Measurements from ENCODE around the gene CCL19. TPM values are rescaled to one million over a fixed set of nuclear protein-coding genes. Genes with fewer than 3 reads are reported as not detected.
"Not testable (repeated sequence)": the region's sequence is repeated elsewhere in the genome, so short reads cannot be mapped to it uniquely, and the experiment has no call there.

The CCL19 gene
- total RNA-seq (not detected), total RNA-seq (0 to 1.3 (median 0) reads per million in 29 experiments)
- not detected for total RNA-seq (2013)

DNA sequence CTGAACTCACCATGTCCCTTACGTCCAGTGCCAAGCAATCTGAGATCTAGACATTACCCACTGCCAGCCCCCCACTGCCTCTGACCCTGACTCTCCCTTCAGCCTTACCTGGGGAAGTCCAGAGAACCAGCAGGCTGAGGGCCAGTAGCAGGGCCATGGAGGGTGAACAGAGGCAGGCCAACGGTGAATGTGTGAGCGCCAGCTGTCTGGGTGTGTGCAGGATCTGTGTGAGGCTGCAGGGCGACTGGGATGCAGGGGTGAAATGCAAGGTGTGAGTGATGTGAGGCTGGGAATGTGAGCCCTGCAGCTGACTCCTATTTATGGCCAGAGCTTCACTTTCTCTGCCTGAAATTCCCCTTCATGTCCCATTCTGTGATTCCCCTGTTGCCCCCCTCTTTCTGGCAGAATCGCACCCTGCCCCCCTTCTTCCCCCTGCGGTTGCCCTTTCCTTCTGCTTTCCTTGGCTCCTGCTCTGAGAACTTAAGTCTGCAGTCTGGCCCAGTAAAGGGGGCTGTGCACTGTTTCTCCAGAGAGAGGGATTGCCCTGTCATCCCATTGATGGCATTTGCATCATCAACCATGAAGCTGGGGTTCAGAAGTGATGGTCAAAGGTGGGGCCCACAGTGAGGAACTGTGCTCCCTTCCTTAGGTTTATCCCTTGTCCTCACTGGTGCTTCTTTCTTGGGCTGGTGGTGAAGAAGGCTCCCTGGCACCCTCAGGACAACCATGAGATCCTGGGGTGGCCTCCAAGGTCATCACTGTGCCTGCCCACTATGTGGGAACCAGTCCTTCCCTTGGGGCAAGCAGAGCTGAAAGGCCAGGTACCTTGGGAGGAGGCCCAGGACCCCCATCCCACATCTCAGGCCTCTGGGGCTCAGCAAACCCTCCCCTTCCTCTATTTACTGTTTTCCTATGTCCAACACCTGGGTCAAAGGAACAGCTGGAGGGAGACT lies at the start of gene CCL19:
Gene CCL19 (minus strand): TSS at position 294 of the 953 bp plus-strand sequence. CDS start 137 bp downstream, at position 157.
- Mint-ChIP-seq H3K27ac (no peak within 1 kb of the TSS), H3K27me3 (peaks cover 0 to 5% of the 10 kb centered on the region in 2 donors), H3K4me3 (no peak within 1 kb of the TSS), H3K4me1 (peaks cover 0 to 5% (median 0%) of the 10 kb centered on the region in 3 donors), H3K9me3 (no peaks in the 10 kb centered on the region), H3K36me3 (no peaks in the 10 kb centered on the region)
- H3K4me1 ChIP-seq (ENCODE audit: control insufficient read depth in 1 of 2, extremely low read depth in 1 of 2, insufficient read depth in 2 of 2, low read length in 2 of 2), result no peaks in the 10 kb centered on the region
- no peak within 1 kb of the TSS for H3K4me3 ChIP-seq (ENCODE audit: control insufficient read depth in 1 of 2, extremely low read depth in 1 of 2, low read length in 1 of 2)
- H3K36me3 ChIP-seq (ENCODE audit: control insufficient read depth in 2 of 2, extremely low read depth in 1 of 2, insufficient read depth in 1 of 2, low read length in 1 of 2), result no peaks in the 10 kb centered on the region
- H3K9me3 ChIP-seq, result no peaks in the 10 kb centered on the region
- ChIA-PET POLR2A (no interaction called here), CTCF (no interaction called here)
- H3K27me3 ChIP-seq (replicated peaks in 1 of 2; ENCODE audit: control insufficient read depth in 2 of 2, extremely low read depth in 1 of 2, insufficient read depth in 2 of 2, low read length in 1 of 2), result peaks cover 0 to 17% of the 10 kb centered on the region in 2 experiments
- 48% methylated on average over 3 of the region's 6 CpGs for WGBS (ENCODE audit: insufficient coverage)
- H3K27ac ChIP-seq (ENCODE audit: low read length), result no peak within 1 kb of the TSS
- ATAC-seq (replicated peaks in 1 of 4) (no peak), DNase-seq (no peak)

DNA sequence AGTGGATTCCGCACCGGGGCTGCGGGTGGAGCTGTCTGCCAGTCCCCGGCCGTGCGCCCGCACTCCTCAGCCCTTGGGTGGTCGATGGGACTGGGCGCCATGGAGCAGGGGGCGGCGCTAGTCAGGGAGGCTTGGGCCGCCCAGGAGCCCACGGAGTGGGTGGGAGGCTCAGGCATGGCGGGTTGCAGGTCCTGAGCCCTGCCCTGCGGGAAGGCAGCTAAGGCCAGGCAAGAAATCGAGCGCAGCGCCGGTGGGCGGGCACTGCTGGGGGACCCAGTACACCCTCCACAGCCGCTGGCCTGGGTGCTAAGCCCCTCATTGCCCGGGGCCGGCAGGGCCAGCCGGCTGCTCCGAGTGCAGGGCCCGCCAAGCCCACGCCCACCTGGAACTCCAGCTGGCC lies 49.1 kb upstream of the CCL19 start:
- H3K4me3 Mint-ChIP-seq; H3K27ac Mint-ChIP-seq; DNase-seq; H3K4me1 ChIP-seq (ENCODE audit: control insufficient read depth in 1 of 2, extremely low read depth in 1 of 2, insufficient read depth in 2 of 2, low read length in 2 of 2); H3K9me3 Mint-ChIP-seq; H3K36me3 ChIP-seq (ENCODE audit: control insufficient read depth in 2 of 2, extremely low read depth in 1 of 2, insufficient read depth in 1 of 2, low read length in 1 of 2); H3K36me3 Mint-ChIP-seq; H3K27me3 ChIP-seq (replicated peaks in 1 of 2; ENCODE audit: control insufficient read depth in 2 of 2, extremely low read depth in 1 of 2, insufficient read depth in 2 of 2, low read length in 1 of 2); H3K4me3 ChIP-seq (ENCODE audit: control insufficient read depth in 1 of 2, extremely low read depth in 1 of 2, low read length in 1 of 2); H3K9me3 ChIP-seq; ATAC-seq (replicated peaks in 1 of 4); H3K27ac ChIP-seq (ENCODE audit: low read length); CTCF ChIA-PET; POLR2A ChIA-PET; H3K4me1 Mint-ChIP-seq: not testable (repeated sequence)
- H3K27me3 Mint-ChIP-seq, result peaks cover 28 to 33% of the 10 kb centered on the region in 2 donors
- 97% methylated on average over 23 of the region's 27 CpGs for WGBS (ENCODE audit: insufficient coverage)

DNA sequence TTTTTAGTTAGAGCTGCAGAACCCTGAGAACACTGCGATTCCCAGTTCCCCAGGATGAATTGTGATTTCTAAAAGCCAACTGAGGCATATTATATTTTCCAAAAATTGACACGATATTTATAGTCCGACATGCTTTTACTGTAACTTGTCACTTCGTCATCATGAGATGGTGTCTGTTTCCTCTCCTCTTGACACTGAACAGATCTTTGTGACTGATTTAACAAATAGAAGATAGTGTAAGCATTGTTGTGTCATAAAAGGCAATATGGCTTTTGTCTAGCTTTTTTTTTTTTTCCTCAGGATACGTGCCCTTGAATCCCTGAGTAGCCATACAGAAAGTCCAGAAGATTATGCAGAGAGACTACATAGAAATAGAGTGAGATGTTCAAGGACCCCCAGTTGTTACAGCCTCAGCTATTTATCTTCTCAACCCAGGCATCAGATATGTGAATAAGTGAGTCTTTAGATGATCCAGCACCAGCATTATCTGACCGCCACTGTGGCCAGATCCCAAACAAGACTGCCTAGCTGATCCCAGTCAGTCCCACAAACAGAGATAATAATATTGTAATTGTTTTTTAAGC lies 46.7 kb upstream of the CCL19 start:
- H3K27ac ChIP-seq (ENCODE audit: low read length), result no peak overlapping the region
- no peaks in the 10 kb centered on the region for H3K4me1 ChIP-seq (ENCODE audit: control insufficient read depth in 1 of 2, extremely low read depth in 1 of 2, insufficient read depth in 2 of 2, low read length in 2 of 2)
- ChIA-PET POLR2A (no interaction called here), CTCF (interaction anchor here in 1 of 2 donors (0.6 kb wide), 1 partner anchor 1033 kb away, joined by 7 read pairs; no protein-coding TSS in a partner anchor)
- Mint-ChIP-seq H3K9me3 (no peaks in the 10 kb centered on the region), H3K4me3 (no peak overlapping the region), H3K36me3 (no peaks in the 10 kb centered on the region), H3K27me3 (peaks cover 18 to 23% of the 10 kb centered on the region in 2 donors), H3K27ac (no peak overlapping the region), H3K4me1 (peaks cover 0 to 4% (median 0%) of the 10 kb centered on the region in 3 donors)
- H3K27me3 ChIP-seq (replicated peaks in 1 of 2; ENCODE audit: control insufficient read depth in 2 of 2, extremely low read depth in 1 of 2, insufficient read depth in 2 of 2, low read length in 1 of 2), result peaks cover 0 to 5% of the 10 kb centered on the region in 2 experiments
- H3K4me3 ChIP-seq (ENCODE audit: control insufficient read depth in 1 of 2, extremely low read depth in 1 of 2, low read length in 1 of 2), result no peak overlapping the region
- DNase-seq (no peak), ATAC-seq (replicated peaks in 1 of 4) (no peak)
- no peaks in the 10 kb centered on the region for H3K9me3 ChIP-seq
- WGBS (ENCODE audit: insufficient coverage), result 68% methylated on average over 4 of the region's 6 CpGs
- no peaks in the 10 kb centered on the region for H3K36me3 ChIP-seq (ENCODE audit: control insufficient read depth in 2 of 2, extremely low read depth in 1 of 2, insufficient read depth in 1 of 2, low read length in 1 of 2)

DNA sequence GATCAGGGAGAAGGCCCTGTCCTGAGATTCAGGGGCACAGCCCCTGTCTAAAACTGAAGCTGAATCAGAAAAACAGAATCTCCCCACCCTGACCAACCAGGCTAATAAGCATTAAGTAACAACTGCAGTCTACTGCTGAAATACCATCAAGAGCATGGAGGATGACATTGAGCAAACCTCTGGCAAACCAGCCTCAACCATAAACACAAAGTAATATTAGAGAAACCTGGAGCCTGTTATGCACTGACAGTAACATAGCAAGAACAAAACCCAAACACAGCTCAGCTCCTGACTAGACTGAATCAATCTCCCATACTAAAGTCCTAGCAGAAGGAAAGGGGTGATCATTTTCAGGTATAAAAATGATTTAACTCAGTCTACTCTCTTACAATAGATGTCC lies 43.6 kb upstream of the CCL19 start:
- H3K9me3 Mint-ChIP-seq, result no peaks in the 10 kb centered on the region
- H3K4me3 ChIP-seq (ENCODE audit: control insufficient read depth in 1 of 2, extremely low read depth in 1 of 2, low read length in 1 of 2), result no peak overlapping the region
- H3K27ac Mint-ChIP-seq, result no peak overlapping the region
- H3K4me3 Mint-ChIP-seq, result no peak overlapping the region
- ATAC-seq (replicated peaks in 1 of 4) (no peak), DNase-seq (no peak)
- no peaks in the 10 kb centered on the region for H3K4me1 Mint-ChIP-seq
- POLR2A ChIA-PET, result no interaction called here
- H3K27me3 ChIP-seq (replicated peaks in 1 of 2; ENCODE audit: control insufficient read depth in 2 of 2, extremely low read depth in 1 of 2, insufficient read depth in 2 of 2, low read length in 1 of 2), result peaks cover 0 to 2% of the 10 kb centered on the region in 2 experiments
- H3K36me3 Mint-ChIP-seq, result no peaks in the 10 kb centered on the region
- H3K9me3 ChIP-seq, result no peaks in the 10 kb centered on the region
- no peak overlapping the region for H3K27ac ChIP-seq (ENCODE audit: low read length)
- H3K27me3 Mint-ChIP-seq, result peaks cover 12 to 15% of the 10 kb centered on the region in 2 donors
- no peaks in the 10 kb centered on the region for H3K36me3 ChIP-seq (ENCODE audit: control insufficient read depth in 2 of 2, extremely low read depth in 1 of 2, insufficient read depth in 1 of 2, low read length in 1 of 2)
- H3K4me1 ChIP-seq (ENCODE audit: control insufficient read depth in 1 of 2, extremely low read depth in 1 of 2, insufficient read depth in 2 of 2, low read length in 2 of 2), result no peaks in the 10 kb centered on the region
- CTCF ChIA-PET, result no interaction called here

DNA sequence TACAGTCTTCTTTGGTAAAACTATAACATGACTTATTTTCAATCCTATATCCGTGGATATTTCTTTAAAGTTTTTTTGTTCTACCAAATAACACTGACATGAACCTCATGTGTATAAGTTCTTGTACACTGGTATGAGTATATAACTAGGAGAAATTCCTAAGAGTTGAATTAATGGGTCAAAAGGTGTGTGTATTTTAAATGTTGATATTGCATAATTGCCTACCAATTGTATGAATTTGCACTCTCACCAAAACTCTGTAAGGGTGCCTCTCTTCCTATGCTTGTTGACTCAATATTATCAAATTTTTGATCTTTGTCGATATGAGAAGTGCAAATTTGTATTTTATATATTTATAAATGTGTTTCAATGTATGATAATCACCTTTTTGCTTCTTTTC lies 41.8 kb upstream of the CCL19 start:
- no peaks in the 10 kb centered on the region for H3K4me1 ChIP-seq (ENCODE audit: control insufficient read depth in 1 of 2, extremely low read depth in 1 of 2, insufficient read depth in 2 of 2, low read length in 2 of 2)
- no peaks in the 10 kb centered on the region for H3K4me1 Mint-ChIP-seq
- H3K4me3 ChIP-seq (ENCODE audit: control insufficient read depth in 1 of 2, extremely low read depth in 1 of 2, low read length in 1 of 2), result no peak overlapping the region
- no peak overlapping the region for H3K27ac ChIP-seq (ENCODE audit: low read length)
- H3K27ac Mint-ChIP-seq, result no peak overlapping the region
- no peaks in the 10 kb centered on the region for H3K36me3 ChIP-seq (ENCODE audit: control insufficient read depth in 2 of 2, extremely low read depth in 1 of 2, insufficient read depth in 1 of 2, low read length in 1 of 2)
- no peak overlapping the region for H3K4me3 Mint-ChIP-seq
- no peaks in the 10 kb centered on the region for H3K9me3 ChIP-seq
- no peak for ATAC-seq (replicated peaks in 1 of 4)
- no peaks in the 10 kb centered on the region for H3K36me3 Mint-ChIP-seq
- no peaks in the 10 kb centered on the region for H3K9me3 Mint-ChIP-seq
- H3K27me3 Mint-ChIP-seq, result peaks cover 5 to 14% of the 10 kb centered on the region in 2 donors
- DNase-seq, result no peak
- no peaks in the 10 kb centered on the region for H3K27me3 ChIP-seq (replicated peaks in 1 of 2; ENCODE audit: control insufficient read depth in 2 of 2, extremely low read depth in 1 of 2, insufficient read depth in 2 of 2, low read length in 1 of 2)
- POLR2A ChIA-PET, result interaction anchor here in 1 of 2 donors (0.7 kb wide), 1 partner anchor 30 kb away, joined by 4 read pairs; no protein-coding TSS in a partner anchor
- no CpG with 5 or more reads among the region's 2 CpGs for WGBS (ENCODE audit: insufficient coverage)
- CTCF ChIA-PET, result no interaction called here

- no peaks in the 10 kb centered on the region for H3K9me3 Mint-ChIP-seq
- H3K27me3 ChIP-seq (replicated peaks in 1 of 2; ENCODE audit: control insufficient read depth in 2 of 2, extremely low read depth in 1 of 2, insufficient read depth in 2 of 2, low read length in 1 of 2), result no peaks in the 10 kb centered on the region
- no peak overlapping the region for H3K4me3 Mint-ChIP-seq
- ChIA-PET POLR2A (no interaction called here), CTCF (no interaction called here)
- peaks cover 3 to 10% of the 10 kb centered on the region in 2 donors for H3K27me3 Mint-ChIP-seq
- no peak overlapping the region for H3K4me3 ChIP-seq (ENCODE audit: control insufficient read depth in 1 of 2, extremely low read depth in 1 of 2, low read length in 1 of 2)
- DNase-seq (no peak), ATAC-seq (replicated peaks in 1 of 4) (no peak)
- WGBS (ENCODE audit: insufficient coverage), result no CpG with 5 or more reads among the region's 1 CpG
- no peaks in the 10 kb centered on the region for H3K4me1 Mint-ChIP-seq
- H3K4me1 ChIP-seq (ENCODE audit: control insufficient read depth in 1 of 2, extremely low read depth in 1 of 2, insufficient read depth in 2 of 2, low read length in 2 of 2), result no peaks in the 10 kb centered on the region
- H3K27ac Mint-ChIP-seq, result no peak overlapping the region
- H3K27ac ChIP-seq (ENCODE audit: low read length), result no peak overlapping the region
- no peaks in the 10 kb centered on the region for H3K36me3 Mint-ChIP-seq
- H3K9me3 ChIP-seq, result no peaks in the 10 kb centered on the region
- H3K36me3 ChIP-seq (ENCODE audit: control insufficient read depth in 2 of 2, extremely low read depth in 1 of 2, insufficient read depth in 1 of 2, low read length in 1 of 2), result no peaks in the 10 kb centered on the region
Observed at GRCh38 chr9:34732478-34732877, 41.4 kb upstream of the CCL19 start.

Measured in T-cell (primary cell).